ENCODE results near the gene CASQ2.

CASQ2 gene

GRCh38 chr1:115768549-115768948, at the start of gene CASQ2:
TSS of gene CASQ2 (minus strand) at chr1:115768714. CDS start at chr1:115768541, 173 bp downstream.
- no peak for DNase-seq (ENCODE audit: low read depth, low spot score)

- no peak for DNase-seq (ENCODE audit: low read depth, low spot score)
Measured at GRCh38 chr1:115815694-115816093, 47.2 kb upstream of the CASQ2 start.

DNA sequence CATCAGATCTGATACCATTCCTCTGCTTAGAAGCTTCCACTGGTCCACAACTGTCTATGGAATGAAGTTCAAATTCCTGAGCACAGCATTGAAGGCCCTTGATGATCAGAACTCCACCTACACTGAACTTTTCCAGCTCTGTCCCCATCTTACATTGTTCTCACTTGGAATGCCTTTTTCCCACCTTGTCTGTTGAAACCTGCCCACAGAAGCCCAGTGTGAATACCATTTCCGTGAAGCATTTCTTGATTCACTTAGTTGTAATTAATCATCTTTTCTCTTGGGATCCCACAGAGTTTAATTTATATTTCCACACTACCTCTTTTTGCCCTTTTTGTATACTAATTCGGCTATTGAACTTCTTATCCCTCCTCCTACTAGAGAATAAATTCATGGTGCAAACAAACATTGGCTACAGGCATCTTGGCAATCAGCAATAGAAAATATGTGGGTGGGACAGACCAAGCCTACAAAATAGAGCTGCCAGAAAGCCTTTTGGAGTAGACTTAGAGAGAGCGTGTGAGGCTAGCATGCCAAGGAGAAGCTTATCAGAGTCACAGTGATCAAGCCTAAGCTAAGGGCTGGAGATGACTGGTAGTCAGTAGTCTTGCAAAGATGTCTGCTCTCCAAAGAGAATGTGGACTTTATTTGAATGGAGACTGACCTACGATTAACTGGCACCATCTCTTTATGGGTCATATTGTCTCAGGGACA, 46.3 kb upstream of the CASQ2 start:
- no peak for DNase-seq (ENCODE audit: low read depth, low spot score)

DNA sequence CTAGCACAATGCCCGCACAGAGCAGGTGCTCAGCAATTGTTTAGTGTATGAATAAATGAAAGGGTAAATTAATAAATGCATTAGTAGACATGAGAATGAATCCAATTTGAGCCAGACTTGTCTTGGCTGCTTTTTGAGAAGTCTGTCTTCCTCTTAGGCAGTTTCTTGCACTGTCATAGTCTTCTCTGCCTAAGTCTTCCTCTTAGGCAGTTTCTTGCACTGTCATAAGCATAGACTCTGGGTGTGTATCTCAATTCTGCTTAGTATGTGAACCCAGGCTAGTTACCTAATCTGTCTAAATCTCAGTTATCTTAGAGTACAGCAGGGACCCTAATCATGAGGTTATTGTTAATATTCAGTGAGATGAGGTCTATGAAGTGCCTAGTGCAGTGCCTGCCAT, 45.2 kb upstream of the CASQ2 start:
- no peak for DNase-seq (ENCODE audit: low read depth, low spot score)

DNA sequence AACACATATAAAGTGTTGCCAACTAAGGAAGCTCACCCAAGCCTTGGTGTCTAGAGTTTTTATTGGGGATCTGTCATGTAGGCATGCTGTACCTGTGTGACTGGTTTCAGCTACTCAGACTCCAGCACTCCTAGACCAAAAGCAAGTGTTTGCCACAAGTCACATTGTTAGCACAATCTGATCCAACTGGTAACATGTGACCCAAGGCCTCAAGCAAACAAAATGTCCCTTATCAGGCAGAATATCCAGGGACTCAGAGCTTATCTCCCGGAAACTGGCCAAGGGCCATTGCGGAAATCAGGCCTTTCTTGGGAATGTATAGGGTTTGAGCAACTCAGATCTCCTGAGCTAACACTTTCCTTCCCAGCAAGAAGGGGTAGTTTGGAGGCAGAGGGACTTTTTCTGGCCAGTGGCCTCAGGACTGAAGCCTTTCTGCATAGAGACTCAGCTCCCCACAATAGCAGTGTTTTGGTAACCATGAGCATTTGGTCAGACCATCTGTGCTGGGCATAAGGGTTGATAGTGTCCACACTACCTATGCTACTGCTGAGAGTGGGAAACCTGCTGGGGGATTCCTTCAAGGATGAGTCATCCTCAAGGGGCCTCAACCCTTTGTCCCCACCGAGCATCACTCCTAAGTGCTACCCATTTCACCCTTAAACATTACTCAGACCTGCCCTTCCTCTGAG, 42.8 kb upstream of the CASQ2 start:
- DNase-seq (ENCODE audit: low read depth, low spot score) = no peak

GRCh38 chr1:115810609-115811008, 42.1 kb upstream of the CASQ2 start:
- DNase-seq (ENCODE audit: low read depth, low spot score) = no peak

GRCh38 chr1:115809847-115810246, 41.3 kb upstream of the CASQ2 start:
- DNase-seq (ENCODE audit: low read depth, low spot score) = no peak

DNA sequence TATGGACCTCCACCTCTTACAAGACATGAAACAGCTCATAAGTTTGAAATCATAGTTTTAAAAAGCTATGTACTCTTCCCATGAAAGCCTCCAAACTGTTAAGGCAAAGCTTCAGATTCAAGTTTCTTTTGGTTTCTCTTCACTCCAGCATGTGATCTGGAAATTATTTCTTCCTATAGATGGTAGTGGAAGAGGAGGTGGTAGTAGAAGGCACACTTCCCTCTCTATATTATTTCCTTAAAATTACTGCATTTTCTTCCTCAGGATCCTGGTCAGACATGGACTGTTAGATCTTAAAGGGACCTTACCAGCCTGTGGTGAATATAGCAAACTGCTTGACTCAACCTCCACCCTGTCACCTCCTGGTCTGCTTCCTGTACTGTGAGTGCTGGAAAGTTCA, 40.6 kb upstream of the CASQ2 start:
- no peak for DNase-seq (ENCODE audit: low read depth, low spot score)

- DNase-seq (ENCODE audit: low read depth, low spot score) = no peak
Measured at GRCh38 chr1:115807723-115808122, 39.2 kb upstream of the CASQ2 start.

DNA sequence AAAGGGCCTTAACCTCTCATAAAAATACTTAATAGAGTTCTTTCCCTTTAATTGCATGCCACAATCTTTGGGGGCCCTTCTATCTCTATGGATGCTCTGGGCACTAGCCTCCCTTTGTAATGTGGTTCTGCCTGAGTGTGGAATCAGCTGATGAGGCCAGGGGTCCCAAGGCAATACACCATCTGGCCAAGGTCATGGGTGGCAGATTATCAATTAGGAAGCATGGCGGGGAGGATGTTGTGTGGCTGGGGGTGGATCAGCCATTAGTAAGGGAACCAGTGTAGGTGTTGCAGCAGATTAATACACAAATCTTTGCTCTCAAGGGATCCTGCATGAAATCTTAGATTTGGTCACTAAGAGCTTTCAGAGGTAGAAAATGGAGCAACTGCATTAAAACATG, 37.1 kb upstream of the CASQ2 start:
- no peak for DNase-seq (ENCODE audit: low read depth, low spot score)

- no peak for DNase-seq (ENCODE audit: low read depth, low spot score)
Measured at GRCh38 chr1:115802416-115802815, 33.9 kb upstream of the CASQ2 start.

GRCh38 chr1:115797486-115797885, 29.0 kb upstream of the CASQ2 start:
- no peak for DNase-seq (ENCODE audit: low read depth, low spot score)

DNA sequence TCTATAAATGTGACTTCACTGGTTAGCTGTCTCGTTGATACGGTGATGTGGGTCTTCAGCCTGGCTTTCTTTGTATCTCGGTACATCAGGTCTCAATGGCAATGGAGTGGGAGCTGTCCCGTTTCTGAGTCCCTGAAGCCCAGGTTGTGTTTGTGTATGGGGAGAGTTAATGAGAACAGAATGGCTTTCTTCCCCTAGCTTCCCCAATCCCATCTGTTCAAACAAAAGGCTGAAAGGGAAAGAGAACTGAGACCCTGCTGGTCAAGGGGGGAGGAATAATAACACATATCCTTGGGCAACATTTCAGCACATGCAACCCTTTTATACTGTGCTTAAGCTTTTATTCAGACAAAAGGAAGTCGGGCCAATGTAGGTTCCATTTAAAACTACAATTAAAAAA, 28.4 kb upstream of the CASQ2 start:
- no peak for DNase-seq (ENCODE audit: low read depth, low spot score)

DNA sequence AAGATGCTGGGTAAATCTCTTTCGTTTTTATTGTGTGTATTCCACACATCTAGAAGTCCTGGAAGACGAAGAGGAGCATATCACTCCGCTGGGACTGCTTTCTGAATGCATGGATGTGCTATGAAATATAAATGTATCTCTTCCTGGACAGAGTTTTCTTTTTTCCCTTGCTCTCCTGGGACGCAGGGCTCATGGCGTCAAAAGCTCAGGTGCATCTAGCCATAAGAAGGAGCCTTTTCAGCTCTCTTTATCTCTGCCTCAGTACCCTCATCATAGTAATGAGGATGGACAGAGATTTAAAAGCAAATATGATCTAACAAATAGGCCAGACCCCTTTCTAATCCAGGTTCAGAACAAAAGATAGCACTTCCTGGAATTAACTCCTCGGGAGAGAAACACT, 27.5 kb upstream of the CASQ2 start:
- no peak for DNase-seq (ENCODE audit: low read depth, low spot score)

DNA sequence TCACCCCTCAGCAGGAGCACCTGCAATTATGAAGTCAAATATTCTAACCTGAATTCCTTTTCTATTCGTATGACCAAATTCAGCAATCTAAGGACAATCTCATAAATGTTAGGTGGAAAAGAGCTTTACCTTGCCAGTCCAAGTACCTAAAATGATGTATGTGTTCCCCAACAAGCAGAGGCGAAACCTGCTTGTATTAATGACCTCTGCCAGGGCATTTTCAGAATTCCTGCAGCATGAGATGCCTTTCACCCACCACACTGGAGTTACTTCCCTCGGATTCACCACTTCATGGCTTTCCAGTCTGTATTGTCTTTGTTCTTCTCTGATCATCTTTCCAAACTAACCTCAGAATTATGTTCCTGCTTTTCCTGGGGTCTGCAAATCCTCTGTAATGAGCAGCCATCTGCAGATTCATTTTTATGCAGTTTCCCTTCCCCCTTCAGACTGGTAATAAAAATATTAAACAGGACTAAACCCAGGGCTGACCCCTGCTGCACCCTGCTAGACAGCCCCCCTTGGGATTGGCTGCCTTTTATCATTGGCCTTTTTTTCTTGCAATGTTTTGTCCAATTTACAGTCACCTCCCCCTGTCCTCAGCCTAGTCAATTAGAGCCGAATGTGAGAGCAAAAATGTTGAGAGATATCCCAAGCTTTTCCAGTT, 26.6 kb upstream of the CASQ2 start:
- DNase-seq (ENCODE audit: low read depth, low spot score) = no peak

GRCh38 chr1:115793162-115793561, 24.6 kb upstream of the CASQ2 start:
- no peak for DNase-seq (ENCODE audit: low read depth, low spot score)

DNA sequence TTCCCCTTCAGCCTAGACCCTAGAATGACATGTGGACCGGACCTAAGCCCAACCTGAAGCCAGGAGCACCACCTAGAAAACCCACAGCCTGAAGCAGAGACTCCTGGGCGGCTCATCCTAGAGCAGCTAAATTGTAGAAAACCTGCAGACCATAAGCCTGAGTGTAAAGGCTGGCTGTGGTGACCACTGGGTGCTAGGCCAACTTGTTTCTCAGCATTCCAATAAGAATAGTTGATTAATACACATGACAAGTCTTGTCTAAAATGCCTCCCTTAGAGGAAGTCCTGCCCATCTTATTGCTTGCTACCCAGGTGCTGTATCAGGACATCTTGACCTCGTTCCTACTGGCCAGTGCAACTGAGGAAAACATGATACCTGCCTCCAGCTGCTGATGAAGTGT, 23.3 kb upstream of the CASQ2 start:
- no peak for DNase-seq (ENCODE audit: low read depth, low spot score)

DNA sequence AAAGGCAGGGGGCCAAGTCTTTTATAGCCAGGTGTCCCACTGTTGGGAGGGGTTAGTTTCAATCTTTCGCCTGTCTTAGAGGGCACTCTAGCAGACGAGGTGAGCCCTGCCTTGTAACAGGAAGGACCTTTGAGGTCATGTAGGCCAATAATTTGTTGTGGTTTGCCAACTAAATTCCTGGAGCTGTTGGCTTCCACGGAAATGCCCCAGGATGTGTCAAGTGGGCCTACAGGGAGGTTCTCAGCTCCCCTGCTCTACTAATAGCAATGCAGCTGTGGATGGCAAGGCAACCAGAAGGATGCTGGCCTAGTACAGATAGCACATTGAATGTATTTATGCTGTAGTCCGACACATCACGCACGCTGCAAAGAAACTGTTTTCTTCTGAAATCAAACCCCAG, 22.3 kb upstream of the CASQ2 start:
- no peak for DNase-seq (ENCODE audit: low read depth, low spot score)

DNA sequence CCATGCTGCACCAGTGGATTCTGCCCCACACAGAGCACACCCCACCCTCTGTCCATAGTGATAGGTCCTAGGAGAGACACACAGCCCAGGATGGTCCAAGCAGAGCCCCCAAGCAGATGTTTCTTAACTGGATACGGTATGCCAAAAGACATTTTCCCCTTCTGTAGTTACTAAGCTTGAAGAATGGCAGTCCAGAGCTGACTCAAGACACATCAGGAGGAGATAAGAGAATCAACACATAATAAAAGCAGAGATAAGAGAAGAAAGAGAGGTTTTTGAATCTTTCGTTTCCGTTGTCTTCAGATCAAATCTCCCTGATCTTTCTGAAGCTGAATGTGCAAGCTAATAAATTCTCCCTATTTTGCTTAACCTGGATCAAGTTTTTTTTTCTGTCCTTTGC, 21.8 kb upstream of the CASQ2 start:
- no peak for DNase-seq (ENCODE audit: low read depth, low spot score)

- no peak for DNase-seq (ENCODE audit: low read depth, low spot score)
Measured at GRCh38 chr1:115783311-115783710, 14.8 kb upstream of the CASQ2 start.

DNA sequence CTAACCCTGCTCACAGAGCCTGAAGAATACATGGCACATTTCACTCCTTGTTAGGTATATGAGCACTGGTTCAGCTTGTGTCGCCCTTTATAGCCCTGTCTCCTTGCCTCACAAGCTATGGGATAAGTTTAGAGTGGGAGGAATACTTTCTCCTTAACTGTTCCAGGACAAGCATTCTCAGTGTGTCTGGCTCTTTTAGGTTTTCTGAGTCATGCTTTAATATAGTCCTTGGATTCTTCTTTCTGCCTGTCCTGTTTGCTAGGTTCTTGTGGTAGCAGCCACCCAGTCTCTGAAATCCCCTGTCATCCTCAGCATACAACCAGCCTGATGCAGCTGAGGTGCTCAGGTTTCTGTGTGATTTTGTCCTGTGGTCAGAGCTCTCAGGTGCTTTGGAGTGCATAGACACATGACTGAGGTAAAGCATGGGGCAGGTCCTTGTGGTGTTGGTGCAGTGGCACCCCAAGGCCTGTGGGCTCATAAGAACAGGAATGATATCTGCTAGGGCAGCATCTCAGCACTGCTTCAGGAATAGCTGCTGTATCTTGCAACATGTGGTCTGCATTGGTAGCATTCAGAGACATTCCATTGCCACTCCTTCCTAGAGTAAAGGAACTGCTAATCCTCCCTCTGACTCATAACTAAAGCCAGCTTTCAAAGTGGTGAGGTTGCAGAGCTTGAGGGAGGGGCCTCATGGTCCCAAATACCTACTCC, 14.2 kb upstream of the CASQ2 start:
- no peak for DNase-seq (ENCODE audit: low read depth, low spot score)

DNA sequence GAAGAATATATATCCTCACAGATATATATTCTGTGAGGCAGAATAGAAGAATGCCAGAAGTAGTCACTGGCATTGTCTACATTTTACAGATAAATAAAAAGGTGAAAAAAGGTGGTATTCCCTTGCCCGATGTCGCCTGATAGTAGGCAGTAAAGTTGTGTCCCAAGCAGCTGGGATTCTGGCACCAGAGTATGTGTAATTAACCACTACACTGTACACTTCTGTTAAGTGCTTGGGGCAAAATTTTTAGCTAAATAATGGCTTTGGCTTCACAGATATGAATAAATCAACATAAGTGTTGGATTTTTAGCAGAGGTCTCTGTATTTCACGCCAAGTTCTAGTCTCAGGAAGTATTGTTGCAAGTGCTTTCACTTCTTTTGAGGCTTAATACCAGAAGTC, 13.3 kb upstream of the CASQ2 start:
- no peak for DNase-seq (ENCODE audit: low read depth, low spot score)

Data from brain pericyte (primary cell).